ENCODE results near the gene IGLL5.
A peak's percentile ranks its signal among the peaks of the same experiment; 100 is the strongest.
"Not testable (repeated sequence)": the region's sequence is repeated elsewhere in the genome, so short reads cannot be mapped to it uniquely, and the experiment has no call there.

Gene IGLL5

GRCh38 chr22:22884010-22884887 lies 3.4 kb upstream of the IGLL5 start:
- DNase-seq (ENCODE audit: low spot score), result peak; percentile 81

DNA sequence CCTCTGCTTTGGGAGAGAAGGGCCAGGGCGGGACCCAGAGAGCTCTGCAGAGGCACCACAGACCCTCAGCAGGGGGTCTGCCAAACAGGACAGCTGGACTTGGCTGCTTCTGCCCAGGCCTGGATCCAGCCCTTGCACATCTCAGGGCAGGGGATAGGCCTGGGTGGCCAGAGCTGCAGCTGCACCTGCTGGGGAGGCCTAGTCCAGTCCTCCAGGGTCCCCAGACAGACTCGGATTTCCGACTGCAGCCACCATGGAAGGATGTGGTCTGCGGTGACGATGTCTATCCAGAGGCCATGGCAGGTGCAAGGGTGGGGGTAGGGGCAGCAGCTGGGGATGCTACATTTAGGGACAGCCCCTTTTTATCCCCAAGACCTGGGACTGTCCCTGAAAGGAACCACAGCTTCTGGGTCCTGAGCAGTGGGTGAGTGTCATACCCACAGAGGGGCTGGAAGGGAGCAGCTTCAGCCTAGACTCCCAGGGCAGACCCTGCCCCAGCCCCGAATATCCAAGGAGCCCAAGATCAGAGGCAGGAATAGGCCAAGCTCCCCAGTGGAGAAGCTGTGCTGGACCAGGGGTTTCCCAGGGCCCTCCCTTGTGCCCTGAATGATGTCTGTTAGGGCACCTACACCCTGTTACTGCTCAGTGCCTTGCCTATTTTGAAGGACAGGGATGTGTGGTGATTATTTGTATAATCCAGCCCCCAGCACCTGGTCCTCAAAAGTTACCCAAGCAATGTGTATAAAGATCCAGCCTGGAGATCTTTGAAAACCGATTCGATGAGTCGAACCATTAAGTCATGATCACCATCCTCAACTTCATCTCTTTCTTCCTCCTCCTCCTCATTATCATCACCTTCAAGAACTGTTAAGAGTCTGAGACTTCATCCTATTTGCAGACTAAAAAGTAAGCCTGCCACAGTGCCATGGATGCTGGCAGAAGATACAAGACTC lies 2.5 kb upstream of the IGLL5 start:
- no peak for DNase-seq (ENCODE audit: low spot score)

DNA sequence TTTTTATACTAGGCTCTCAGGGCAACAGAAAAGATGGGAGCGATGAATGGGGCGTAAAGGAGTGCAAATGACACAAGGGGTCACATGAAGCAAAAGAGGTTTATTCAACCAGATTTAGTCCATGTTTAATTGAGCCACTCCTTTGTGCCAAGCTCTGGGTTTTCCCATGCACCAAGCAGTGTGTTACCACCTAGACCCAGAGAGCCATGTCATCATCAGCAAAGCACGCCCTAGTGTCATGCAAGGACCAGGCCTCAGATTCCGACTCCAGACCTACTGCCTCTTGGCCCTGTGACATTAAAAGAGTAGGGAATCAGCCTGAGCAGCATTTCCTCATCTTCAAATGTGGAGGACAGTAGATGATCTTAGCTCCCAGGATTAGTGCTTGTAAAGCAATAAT lies 1.1 kb upstream of the IGLL5 start:
- DNase-seq (ENCODE audit: low spot score), result peak; percentile 3

- no peak for DNase-seq (ENCODE audit: low spot score)
Observed at GRCh38 chr22:22888571-22889353, 1.1 kb downstream of the IGLL5 start.

- no peak for DNase-seq (ENCODE audit: low spot score)
Observed at GRCh38 chr22:22890085-22890484, 2.5 kb downstream of the IGLL5 start.

GRCh38 chr22:22891139-22891621 lies 3.6 kb downstream of the IGLL5 start:
- no peak for DNase-seq (ENCODE audit: low spot score)

DNA sequence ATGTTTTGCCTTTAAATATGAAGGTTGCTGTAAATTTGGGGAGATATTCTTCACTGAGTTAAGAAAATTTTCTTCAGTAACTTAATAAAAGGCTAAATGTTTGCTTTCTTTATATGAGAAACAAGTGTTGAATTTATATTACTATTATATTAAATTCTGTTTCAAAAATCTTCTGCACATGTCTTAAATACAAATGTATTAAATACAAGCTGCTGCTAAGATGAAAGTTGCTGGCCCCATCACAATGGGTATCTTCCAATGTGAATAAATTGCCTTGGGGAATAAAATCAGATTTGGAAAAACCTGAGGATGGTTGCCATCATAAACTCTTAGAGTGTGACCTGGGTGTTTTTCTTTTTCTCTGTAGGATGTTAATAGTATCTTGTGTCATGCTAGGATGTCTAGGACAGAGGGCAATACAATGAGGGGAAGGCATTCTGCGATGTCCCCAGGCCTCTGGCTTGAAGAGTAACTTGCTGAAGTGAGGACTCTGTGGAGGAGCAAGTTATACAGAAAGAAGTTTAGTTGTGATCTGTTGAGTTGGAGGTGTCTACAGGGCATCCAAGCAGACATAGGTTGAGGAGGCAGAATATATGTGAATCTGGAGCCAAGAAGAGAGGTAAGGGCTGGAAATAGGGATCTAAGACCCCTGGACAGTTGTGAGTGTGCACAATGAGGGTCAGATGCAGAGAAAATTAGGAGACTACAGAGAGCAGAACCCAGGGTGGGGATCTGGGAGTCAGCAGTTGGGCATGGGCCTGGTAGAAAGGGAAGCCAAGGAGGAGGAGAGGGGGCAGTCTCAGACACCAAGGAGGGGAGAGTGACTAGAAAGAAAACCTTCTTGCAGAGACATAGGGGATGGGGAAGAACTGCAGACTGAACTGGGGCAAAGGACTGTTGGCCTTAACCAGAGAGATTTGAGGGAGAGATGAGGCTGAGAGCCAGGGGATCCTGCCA lies 4.8 kb downstream of the IGLL5 start:
- DNase-seq (ENCODE audit: low spot score), result no peak

- DNase-seq (ENCODE audit: low spot score), result no peak
Observed at GRCh38 chr22:22893077-22893805, 5.6 kb downstream of the IGLL5 start.

DNA sequence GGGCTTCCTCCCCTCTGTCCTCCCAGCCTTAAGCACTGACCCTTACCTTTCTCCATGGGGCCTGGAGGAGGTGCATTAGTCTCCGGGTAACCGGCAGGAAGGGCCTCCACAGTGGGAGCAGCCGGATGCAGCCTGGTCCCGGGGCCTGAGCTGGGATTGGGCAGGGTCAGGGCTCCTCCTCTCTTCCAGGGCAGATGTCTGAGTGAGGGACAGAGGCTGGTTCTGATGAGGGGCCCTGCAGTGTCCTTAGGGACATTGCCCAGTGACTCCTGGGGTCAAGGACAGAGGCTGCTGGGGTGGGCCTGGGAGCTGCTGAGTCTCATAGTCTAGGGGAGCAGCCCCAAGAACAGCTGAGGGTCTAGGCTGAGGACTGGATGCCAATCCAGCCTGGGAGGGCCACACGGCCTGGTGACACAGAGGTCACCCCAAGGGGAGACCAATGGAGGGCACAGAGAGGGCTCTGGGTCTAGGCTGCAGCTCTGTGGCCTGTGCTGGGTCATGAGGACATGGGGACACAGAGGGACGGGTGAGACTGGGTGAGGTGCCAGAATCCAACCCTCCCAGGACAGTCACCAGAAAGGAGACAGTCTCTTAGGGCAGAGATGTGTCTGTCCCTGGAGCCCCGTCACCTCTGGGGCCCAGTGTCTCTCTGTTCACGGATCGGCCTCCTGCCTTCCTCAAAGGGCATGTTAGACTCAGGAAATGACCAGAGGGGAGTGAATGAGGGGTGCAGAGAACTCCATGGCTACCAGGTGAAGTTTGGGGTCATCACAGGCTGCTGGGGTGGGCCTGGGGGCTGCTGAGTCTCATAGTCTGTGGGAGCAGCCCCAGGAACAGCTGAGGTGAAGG lies 6.5 kb downstream of the IGLL5 start:
- DNase-seq (ENCODE audit: low spot score), result no peak

GRCh38 chr22:22894740-22895731 lies 7.4 kb downstream of the IGLL5 start:
- DNase-seq (ENCODE audit: low spot score), result no peak

- DNase-seq (ENCODE audit: low spot score), result no peak
Observed at GRCh38 chr22:22895776-22896445, 8.3 kb downstream of the IGLL5 start.

DNA sequence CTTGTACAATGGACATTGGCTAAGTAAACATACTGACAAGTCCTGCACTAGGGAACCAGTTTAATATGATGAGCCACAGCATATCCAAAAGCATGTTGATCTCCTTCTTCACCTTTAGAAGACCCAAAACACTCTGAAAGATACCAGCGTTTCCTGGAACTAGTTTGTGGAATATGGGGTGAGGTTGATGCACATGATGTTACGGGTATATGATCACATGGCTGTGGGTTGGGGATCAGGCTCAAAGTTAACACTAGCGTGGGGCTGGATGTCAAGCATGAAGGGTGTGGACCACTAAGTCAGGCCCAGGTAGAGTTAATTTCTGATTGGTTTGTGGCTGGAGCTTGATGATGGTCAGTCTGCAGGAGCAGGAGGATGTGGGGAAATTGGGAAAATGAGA lies 9.0 kb downstream of the IGLL5 start:
- DNase-seq (ENCODE audit: low spot score), result no peak

- DNase-seq (ENCODE audit: low spot score), result no peak
Observed at GRCh38 chr22:22897091-22897490, 9.5 kb downstream of the IGLL5 start.

GRCh38 chr22:22897947-22898346 lies 10.3 kb downstream of the IGLL5 start:
- no peak for DNase-seq (ENCODE audit: low spot score)

GRCh38 chr22:22898411-22898950 lies 10.9 kb downstream of the IGLL5 start:
- not testable (repeated sequence) for DNase-seq (ENCODE audit: low spot score)

DNA sequence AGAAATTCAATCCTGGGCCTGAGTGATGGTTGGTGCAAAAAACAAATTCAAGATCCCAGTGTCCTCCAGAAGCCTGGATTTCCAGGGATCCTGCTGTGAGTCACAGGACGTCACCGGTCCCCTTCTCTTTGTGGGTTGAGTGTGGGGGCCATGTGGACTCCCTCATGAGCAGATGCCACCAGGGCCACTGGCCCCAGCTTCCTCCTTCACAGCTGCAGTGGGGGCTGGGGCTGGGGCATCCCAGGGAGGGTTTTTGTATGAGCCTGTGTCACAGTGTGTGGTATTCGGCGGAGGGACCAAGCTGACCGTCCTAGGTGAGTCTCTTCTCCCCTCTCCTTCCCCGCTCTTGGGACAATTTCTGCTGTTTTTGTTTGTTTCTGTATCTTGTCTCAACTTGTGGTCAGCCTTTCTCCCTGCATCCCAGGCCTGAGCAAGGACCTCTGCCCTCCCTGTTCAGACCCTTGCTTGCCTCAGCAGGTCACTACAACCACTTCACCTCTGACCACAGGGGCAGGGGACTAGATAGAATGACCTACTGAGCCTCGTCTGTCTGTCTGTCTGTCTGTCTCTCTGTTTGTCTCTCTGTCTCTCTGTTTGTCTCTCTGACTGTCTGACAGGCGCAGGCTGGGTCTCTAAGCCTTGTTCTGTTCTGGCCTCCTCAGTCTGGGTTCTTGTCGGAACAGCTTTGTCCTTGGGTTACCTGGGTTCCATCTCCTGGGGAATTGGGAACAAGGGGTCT lies 11.9 kb downstream of the IGLL5 start:
- not testable (repeated sequence) for DNase-seq (ENCODE audit: low spot score)
